Mesothelial cell of epicardium (in vitro differentiated cells): ENCODE results near the gene FGF14. TPM values are rescaled to one million over a fixed set of nuclear protein-coding genes. Genes with fewer than 3 reads are reported as not detected.

Experiments
- DNase-seq, 2 experiments: peaks; one replicate each; pipeline ENCODE4 v3.0.0; 2021; ENCODE audit warnings: low spot score in 2 of 2; ENCODE audit not compliant: unreplicated experiment in 2 of 2
- H3K27ac Mint-ChIP-seq: 2 replicates; pipeline ENCODE4 v1.8.0; 2021; ENCODE audit warnings: mixed read lengths
- H3K27me3 Mint-ChIP-seq: 2 replicates; pipeline ENCODE4 v1.8.0; 2021; ENCODE audit warnings: low read depth, mixed read lengths
- H3K36me3 Mint-ChIP-seq: 2 replicates; pipeline ENCODE4 v1.8.0; 2021; ENCODE audit warnings: mixed read lengths
- H3K4me1 Mint-ChIP-seq: 2 replicates; pipeline ENCODE4 v1.8.0; 2021; ENCODE audit warnings: mixed read lengths
- H3K4me3 Mint-ChIP-seq: 2 replicates; pipeline ENCODE4 v1.8.0; 2021; ENCODE audit warnings: mild to moderate bottlenecking, moderate library complexity, mixed read lengths
- H3K9me3 Mint-ChIP-seq: 2 replicates; pipeline ENCODE4 v1.8.0; 2021; ENCODE audit warnings: mixed read lengths
- total RNA-seq: library from RNA; stranded (reverse); gene quantifications from 3 replicates; pipeline ENCODE4 v1.2.1, GENCODE V29; 2021
- TF ChIP-seq, protein P1 (sequence below): fragments of 200-600 bp; sonication (generic); IDR thresholded peaks from one replicate; pipeline ENCODE4 v1.5.0; 2021; ENCODE audit warnings: antibody characterized with exemption; ENCODE audit not compliant: unreplicated experiment

The FGF14 gene
- total RNA-seq, 1 donor from 2014 or later = 0.02 TPM

DNA sequence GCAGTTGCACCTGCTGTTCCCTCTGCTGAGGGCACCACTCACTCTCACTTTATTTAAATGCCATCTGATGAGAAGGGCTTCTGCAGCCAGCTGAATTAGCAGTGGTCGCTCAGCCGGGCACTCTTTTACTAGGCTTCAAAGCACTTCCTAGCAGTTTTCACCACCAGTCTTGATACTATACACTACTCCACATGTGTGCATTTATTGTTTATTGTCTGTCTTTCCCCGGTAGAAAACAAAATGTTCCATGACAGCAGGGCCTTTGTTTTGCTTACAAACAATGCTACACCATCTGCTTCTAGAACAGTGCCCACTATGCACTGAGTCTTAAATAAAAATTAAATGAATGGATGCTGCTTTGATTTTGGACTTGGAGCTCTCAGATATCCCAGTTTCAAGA is 404.9 kb downstream of the FGF14 start:
- Mint-ChIP-seq H3K9me3 (no peaks in the 10 kb centered on the region), H3K36me3 (no peaks in the 10 kb centered on the region), H3K27me3 (peaks cover 18% of the 10 kb centered on the region), H3K27ac (no peak overlapping the region), H3K4me3 (no peak overlapping the region), H3K4me1 (no peaks in the 10 kb centered on the region)
- DNase-seq = no peak
- TF ChIP-seq, protein P1, sequence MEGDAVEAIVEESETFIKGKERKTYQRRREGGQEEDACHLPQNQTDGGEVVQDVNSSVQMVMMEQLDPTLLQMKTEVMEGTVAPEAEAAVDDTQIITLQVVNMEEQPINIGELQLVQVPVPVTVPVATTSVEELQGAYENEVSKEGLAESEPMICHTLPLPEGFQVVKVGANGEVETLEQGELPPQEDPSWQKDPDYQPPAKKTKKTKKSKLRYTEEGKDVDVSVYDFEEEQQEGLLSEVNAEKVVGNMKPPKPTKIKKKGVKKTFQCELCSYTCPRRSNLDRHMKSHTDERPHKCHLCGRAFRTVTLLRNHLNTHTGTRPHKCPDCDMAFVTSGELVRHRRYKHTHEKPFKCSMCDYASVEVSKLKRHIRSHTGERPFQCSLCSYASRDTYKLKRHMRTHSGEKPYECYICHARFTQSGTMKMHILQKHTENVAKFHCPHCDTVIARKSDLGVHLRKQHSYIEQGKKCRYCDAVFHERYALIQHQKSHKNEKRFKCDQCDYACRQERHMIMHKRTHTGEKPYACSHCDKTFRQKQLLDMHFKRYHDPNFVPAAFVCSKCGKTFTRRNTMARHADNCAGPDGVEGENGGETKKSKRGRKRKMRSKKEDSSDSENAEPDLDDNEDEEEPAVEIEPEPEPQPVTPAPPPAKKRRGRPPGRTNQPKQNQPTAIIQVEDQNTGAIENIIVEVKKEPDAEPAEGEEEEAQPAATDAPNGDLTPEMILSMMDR = no peak

GRCh38 chr13:101989798-101990350 is 412.0 kb downstream of the FGF14 start:
- Mint-ChIP-seq H3K9me3 (peaks cover 7% of the 10 kb centered on the region), H3K4me3 (no peak overlapping the region), H3K36me3 (no peaks in the 10 kb centered on the region), H3K4me1 (no peaks in the 10 kb centered on the region), H3K27ac (no peak overlapping the region), H3K27me3 (peaks cover 23% of the 10 kb centered on the region)
- TF ChIP-seq, protein P1 = no peak
- no peak for DNase-seq

DNA sequence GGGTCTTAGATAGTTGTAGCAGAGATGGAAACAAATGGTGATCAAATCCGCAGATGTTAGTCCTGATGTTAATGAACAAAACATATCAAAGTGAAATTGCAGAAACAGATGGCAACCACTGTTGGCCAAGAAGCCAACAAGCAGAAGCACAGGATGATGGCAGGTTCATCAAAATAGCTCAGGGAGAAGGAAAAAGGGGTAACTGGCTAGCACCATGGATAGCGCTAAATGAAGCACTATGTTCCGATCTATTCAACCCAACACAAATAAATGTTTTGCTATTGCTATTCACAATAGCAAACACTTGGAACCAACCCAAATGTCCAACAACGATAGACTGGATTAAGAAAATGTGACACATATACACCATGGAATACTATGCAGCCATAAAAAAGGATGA is 413.7 kb downstream of the FGF14 start:
- H3K4me1 Mint-ChIP-seq = no peaks in the 10 kb centered on the region

DNA sequence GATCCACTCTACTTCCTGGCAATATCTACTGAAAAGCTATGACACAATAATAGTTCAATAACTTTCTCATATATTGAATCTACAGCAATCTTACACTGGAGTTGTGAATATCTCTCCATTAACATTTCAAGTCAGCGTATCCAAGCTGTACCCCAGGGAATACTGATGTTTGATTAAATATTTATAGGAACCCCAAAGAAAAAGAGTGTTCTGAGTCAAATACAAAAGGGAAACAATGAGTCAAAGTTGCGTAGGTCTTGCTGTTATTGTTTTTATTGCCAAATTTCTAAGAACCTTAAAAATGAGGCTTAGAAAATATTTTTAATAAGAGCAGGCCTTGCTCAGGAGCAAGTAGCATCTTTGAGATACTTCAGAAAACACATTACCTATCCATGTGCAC is 415.5 kb downstream of the FGF14 start:
- no peak overlapping the region for H3K4me3 Mint-ChIP-seq
- no peak for DNase-seq
- no peaks in the 10 kb centered on the region for H3K36me3 Mint-ChIP-seq
- H3K9me3 Mint-ChIP-seq = peaks cover 7% of the 10 kb centered on the region
- TF ChIP-seq, protein P1 = no peak
- H3K4me1 Mint-ChIP-seq = no peaks in the 10 kb centered on the region
- no peak overlapping the region for H3K27ac Mint-ChIP-seq
- H3K27me3 Mint-ChIP-seq = peaks cover 12% of the 10 kb centered on the region

More for the DNA sequence above, 413.7 kb downstream of the FGF14 start:
- no peak for DNase-seq
- no peaks in the 10 kb centered on the region for H3K36me3 Mint-ChIP-seq
- TF ChIP-seq, protein P1 = no peak
- H3K27ac Mint-ChIP-seq = no peak overlapping the region
- no peak overlapping the region for H3K4me3 Mint-ChIP-seq
- peaks cover 23% of the 10 kb centered on the region for H3K27me3 Mint-ChIP-seq
- peaks cover 7% of the 10 kb centered on the region for H3K9me3 Mint-ChIP-seq

GRCh38 chr13:101985321-101985720 is 416.5 kb downstream of the FGF14 start:
- Mint-ChIP-seq H3K27me3 (peaks cover 12% of the 10 kb centered on the region), H3K27ac (no peak overlapping the region), H3K4me1 (no peaks in the 10 kb centered on the region), H3K4me3 (no peak overlapping the region), H3K36me3 (no peaks in the 10 kb centered on the region), H3K9me3 (peaks cover 7% of the 10 kb centered on the region)
- TF ChIP-seq, protein P1 = no peak
- no peak for DNase-seq

GRCh38 chr13:101982903-101983302 is 418.9 kb downstream of the FGF14 start:
- no peak for DNase-seq
- H3K9me3 Mint-ChIP-seq = peaks cover 2% of the 10 kb centered on the region
- TF ChIP-seq, protein P1 = no peak
- H3K4me3 Mint-ChIP-seq = no peak overlapping the region
- H3K27ac Mint-ChIP-seq = no peak overlapping the region
- H3K27me3 Mint-ChIP-seq = peaks cover 24% of the 10 kb centered on the region
- no peaks in the 10 kb centered on the region for H3K4me1 Mint-ChIP-seq
- no peaks in the 10 kb centered on the region for H3K36me3 Mint-ChIP-seq
